NCI-H510A treated with DMSO at 0.1 percent for 48 hours (cell line): ENCODE measurements around the gene ADAM33.

Experiments used
- DNase-seq: peaks from one replicate; lab custom pipeline; 2025; lab: John Stamatoyannopoulos, UW

Gene ADAM33

GRCh38 chr20:3646651-3647050 lies 35.2 kb downstream of the ADAM33 start:
- peak; percentile 36 for DNase-seq

DNA sequence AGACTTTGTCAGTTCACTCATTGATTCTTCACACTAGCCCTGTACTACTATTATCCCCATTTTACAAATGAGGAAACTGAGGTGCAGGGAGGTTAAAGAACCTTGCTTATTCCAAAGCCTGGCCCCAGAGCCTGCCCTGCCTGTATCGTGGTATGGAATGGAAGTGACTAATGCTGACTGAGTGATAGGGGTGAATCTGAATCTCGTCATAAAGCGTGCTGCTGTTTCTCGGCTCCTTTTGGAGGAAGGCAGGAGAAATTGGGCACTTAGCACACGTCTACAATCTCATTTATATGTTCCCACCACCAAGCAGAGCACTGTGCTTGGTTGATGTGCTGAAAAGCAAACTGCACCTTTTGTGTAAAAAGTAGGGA lies 35.8 kb downstream of the ADAM33 start:
- no peak for DNase-seq

GRCh38 chr20:3645309-3646066 lies 36.3 kb downstream of the ADAM33 start:
- DNase-seq, result peak; percentile 71

GRCh38 chr20:3640259-3640658 lies 41.6 kb downstream of the ADAM33 start:
- DNase-seq, result no peak

GRCh38 chr20:3635346-3635745 lies 46.5 kb downstream of the ADAM33 start:
- no peak for DNase-seq

DNA sequence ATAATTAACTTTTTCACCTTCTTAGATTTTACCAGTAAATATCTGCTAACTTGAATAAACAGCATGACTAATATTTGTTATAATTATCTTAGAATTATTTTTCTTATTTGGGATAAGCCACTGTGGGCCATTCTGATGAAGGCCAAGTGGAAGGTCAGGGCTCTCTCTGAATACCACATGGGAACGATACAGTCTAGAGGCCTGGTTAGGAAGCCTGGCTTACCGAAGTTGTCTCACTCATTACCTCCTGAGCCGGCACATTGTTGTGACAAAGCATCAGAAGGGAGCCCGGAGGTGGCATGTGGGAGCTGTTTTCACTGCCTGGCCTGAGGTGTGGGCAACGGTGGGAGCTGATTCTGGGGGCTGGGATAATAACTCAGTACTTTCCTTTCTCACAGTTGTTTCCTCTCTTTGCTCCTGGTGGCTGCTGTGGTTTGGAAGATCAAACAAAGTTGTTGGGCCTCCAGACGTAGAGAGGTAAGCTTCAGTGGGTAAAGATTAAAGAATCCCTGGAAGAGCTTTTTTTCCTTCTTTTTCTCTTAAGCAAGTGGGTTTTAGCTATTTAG lies 47.8 kb downstream of the ADAM33 start:
- DNase-seq, result no peak

- no peak for DNase-seq
These were observed 49.4 kb downstream of the ADAM33 start for GRCh38 chr20:3632311-3633004.

- DNase-seq, result no peak
These were observed 50.3 kb downstream of the ADAM33 start for GRCh38 chr20:3631534-3631933.

- DNase-seq, result no peak
These were observed 51.4 kb downstream of the ADAM33 start for GRCh38 chr20:3630429-3630828.

GRCh38 chr20:3629893-3630292 lies 51.9 kb downstream of the ADAM33 start:
- DNase-seq, result no peak

DNA sequence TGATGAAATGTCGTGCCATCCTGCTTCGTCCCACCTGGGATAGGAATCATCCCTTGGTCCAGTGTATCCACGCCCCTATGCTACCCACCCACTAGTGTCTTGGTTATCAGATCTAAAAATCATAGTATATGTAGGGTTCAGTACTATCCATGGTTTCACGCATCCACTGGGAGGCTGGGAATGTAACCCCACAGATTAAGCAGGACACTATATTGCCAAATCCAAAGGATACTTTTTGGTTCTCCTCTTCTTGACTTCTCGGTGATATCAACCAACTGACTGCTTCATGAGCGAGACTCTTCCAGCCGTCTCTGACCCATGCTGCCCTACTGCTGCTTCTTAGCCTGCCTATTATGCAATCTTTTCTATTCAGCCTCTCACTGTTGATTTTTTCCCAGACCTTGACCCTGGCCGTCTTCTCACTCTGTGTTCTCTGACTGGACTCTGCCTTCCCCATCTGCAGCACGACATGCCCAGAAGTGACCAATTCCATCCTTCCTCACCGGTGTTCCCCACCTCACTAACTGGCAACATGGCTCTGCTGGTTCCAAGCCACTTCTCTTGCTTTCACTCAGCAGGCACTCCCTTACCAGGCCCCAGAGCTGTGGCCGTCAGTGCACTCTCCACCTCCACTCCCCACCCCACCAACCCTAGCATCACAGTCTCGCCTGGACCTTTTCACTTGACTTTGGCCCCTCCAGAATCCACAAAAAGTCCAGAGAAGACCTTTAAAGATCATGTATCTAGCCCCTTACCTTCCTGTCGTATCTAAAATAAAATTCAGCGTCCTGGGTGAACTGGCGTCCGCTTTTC lies 53.1 kb downstream of the ADAM33 start:
- no peak for DNase-seq

DNA sequence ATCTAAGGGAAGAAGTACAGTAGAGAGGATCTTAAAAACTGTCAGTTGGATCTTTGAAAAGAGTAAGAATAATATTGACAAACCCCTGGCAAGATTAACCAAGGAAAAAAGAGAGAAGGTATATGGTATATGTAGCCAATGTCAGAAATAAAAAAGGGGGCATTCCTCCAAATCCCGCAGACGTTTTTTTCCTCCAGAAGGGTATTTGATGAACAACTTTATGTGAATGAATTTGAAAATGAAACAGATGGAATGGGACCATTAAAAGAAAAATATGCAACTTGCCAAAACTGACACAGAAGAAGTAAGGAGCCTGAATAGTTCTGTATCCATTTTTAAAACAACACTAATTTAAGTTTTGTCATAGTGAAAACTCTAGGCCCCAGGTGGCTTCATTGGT lies 54.3 kb downstream of the ADAM33 start:
- no peak for DNase-seq

- no peak for DNase-seq
These were observed 59.4 kb downstream of the ADAM33 start for GRCh38 chr20:3622406-3622805.

DNA sequence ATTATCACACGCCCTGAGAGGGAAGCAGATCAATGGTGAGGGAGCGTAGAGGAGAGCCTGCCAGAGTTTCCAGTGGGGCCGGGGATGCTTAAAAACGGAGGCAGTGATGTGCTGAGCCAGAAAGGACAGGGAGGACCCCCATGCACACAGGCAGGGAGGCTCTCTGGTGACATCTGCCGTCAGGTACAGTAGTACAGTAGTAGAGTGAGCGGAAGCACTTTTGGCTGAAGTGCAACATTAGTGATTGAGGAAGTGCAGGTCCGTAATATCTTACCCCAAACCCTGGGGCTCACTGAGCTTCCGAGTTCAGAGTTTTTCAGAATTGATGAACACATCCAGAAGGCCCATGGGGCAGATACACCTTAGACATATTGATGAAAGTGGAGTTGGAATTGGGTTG lies 60.7 kb downstream of the ADAM33 start:
- peak; percentile 34 for DNase-seq
